ENCODE measurements around the gene C22orf42.

C22orf42 gene

GRCh38 chr22:32181043-32181442 lies 21.9 kb upstream of the C22orf42 start:
- Histone ChIP-seq H3K36me3 (ENCODE audit: control insufficient read depth, insufficient read depth, low read length) (no peaks in the 10 kb centered on the region), H2AFZ (no peak overlapping the region), H3K9ac (no peak overlapping the region), H3K27me3 (ENCODE audit: control insufficient read depth, insufficient read depth, low read length) (no peaks in the 10 kb centered on the region), H3K79me2 (no peaks in the 10 kb centered on the region), H3K9me3 (ENCODE audit: control insufficient read depth, low read length) (no peaks in the 10 kb centered on the region), H3K4me3 (ENCODE audit: low read depth, low read length) (no peak overlapping the region), H3K27ac (no peak overlapping the region), H3K4me1 (no peaks in the 10 kb centered on the region), H3K4me2 (ENCODE audit: low read length) (no peak overlapping the region)
- TF ChIP-seq, protein P1, sequence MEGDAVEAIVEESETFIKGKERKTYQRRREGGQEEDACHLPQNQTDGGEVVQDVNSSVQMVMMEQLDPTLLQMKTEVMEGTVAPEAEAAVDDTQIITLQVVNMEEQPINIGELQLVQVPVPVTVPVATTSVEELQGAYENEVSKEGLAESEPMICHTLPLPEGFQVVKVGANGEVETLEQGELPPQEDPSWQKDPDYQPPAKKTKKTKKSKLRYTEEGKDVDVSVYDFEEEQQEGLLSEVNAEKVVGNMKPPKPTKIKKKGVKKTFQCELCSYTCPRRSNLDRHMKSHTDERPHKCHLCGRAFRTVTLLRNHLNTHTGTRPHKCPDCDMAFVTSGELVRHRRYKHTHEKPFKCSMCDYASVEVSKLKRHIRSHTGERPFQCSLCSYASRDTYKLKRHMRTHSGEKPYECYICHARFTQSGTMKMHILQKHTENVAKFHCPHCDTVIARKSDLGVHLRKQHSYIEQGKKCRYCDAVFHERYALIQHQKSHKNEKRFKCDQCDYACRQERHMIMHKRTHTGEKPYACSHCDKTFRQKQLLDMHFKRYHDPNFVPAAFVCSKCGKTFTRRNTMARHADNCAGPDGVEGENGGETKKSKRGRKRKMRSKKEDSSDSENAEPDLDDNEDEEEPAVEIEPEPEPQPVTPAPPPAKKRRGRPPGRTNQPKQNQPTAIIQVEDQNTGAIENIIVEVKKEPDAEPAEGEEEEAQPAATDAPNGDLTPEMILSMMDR (IDR thresholded peaks at IDR 0.05) = no peak

- H3K27me3 ChIP-seq (ENCODE audit: control insufficient read depth, insufficient read depth, low read length) = no peaks in the 10 kb centered on the region
- no peak overlapping the region for H3K27ac ChIP-seq
- no peaks in the 10 kb centered on the region for H3K79me2 ChIP-seq
- H3K4me3 ChIP-seq (ENCODE audit: low read depth, low read length) = no peak overlapping the region
- H3K36me3 ChIP-seq (ENCODE audit: control insufficient read depth, insufficient read depth, low read length) = no peaks in the 10 kb centered on the region
- H2AFZ ChIP-seq = no peak overlapping the region
- no peak overlapping the region for H3K9ac ChIP-seq
- no peaks in the 10 kb centered on the region for H3K4me1 ChIP-seq
- TF ChIP-seq, protein P1 (IDR thresholded peaks at IDR 0.05) = no peak
- H3K4me2 ChIP-seq (ENCODE audit: low read length) = no peak overlapping the region
- H3K9me3 ChIP-seq (ENCODE audit: control insufficient read depth, low read length) = no peaks in the 10 kb centered on the region
These were observed 18.2 kb upstream of the C22orf42 start for GRCh38 chr22:32177221-32177765.

DNA sequence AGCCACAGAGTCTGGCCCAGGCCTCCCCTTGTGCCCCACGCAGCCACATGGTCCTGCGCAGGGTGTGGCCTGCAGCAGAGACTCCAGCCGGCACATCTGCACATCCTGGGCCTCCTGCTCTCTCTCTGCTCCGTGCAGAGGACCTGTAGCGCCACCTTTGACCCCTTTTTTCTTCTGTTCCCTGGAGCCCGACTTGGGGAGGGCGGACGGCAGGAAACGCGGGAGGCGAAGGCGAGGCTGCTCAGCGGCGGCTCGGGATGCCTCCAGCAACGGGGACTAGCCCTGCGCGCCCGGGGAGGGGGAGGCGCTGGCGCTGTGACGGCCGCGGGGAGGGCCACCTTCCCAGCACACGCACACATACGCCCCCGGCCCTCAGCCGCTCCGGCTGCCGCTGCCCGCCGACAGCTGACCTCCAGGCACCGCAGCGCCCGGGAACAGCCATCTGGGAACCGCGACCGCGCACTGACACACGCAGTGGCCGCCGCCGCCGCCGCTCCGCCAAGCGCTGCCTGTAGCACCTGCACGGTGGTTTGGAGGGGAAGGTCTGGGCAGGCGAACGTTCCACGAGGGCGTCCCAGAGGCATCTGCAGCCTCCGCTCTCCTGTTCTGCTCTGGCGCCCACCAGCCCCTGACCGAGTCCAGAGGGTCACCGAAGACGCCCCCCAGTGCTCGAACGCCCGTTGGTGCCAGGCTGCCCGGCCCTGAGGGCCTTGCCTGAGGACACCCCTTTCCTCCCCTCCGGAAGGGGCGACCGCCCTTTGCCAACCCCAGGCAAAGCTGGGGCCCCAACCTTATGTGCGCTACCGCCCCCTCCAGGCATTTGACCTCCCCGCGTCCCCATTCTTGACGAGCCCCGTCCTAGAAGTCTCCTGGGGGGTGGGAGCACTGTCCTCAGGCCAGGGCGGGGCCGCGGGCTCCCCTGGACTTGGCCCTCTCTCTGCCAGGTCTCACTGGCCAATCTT lies 16.9 kb upstream of the C22orf42 start:
- TF ChIP-seq, protein P1 (IDR thresholded peaks at IDR 0.05) = no peak
- no peaks in the 10 kb centered on the region for H3K27me3 ChIP-seq (ENCODE audit: control insufficient read depth, insufficient read depth, low read length)
- H3K27ac ChIP-seq = no peak overlapping the region
- H3K9me3 ChIP-seq (ENCODE audit: control insufficient read depth, low read length) = no peaks in the 10 kb centered on the region
- no peak overlapping the region for H3K4me2 ChIP-seq (ENCODE audit: low read length)
- H3K9ac ChIP-seq = no peak overlapping the region
- no peak overlapping the region for H2AFZ ChIP-seq
- no peaks in the 10 kb centered on the region for H3K36me3 ChIP-seq (ENCODE audit: control insufficient read depth, insufficient read depth, low read length)
- no peaks in the 10 kb centered on the region for H3K79me2 ChIP-seq
- no peaks in the 10 kb centered on the region for H3K4me1 ChIP-seq
- no peak overlapping the region for H3K4me3 ChIP-seq (ENCODE audit: low read depth, low read length)

DNA sequence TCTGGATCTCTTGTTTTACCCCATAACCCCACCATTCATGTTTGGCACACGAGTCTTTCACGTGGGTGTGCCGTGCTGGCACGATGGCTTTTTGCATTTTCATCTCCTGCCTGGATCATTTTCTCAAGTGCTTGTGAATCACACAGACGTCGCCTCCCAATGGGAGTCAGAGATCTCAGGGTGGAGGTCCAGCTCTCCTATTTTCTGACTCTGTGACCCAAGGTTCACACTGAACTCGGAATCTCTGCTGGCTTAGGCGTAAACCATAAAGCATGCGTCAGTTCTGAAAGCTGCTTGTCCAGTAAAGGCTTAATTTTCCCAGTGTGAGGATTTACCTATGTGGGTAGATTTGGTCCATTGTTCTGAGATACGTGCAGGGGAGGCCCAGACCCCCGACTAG lies 16.0 kb upstream of the C22orf42 start:
- Histone ChIP-seq H3K27me3 (ENCODE audit: control insufficient read depth, insufficient read depth, low read length) (no peaks in the 10 kb centered on the region), H2AFZ (no peak overlapping the region), H3K9me3 (ENCODE audit: control insufficient read depth, low read length) (no peaks in the 10 kb centered on the region), H3K27ac (no peak overlapping the region), H3K4me1 (no peaks in the 10 kb centered on the region), H3K79me2 (no peaks in the 10 kb centered on the region), H3K4me2 (ENCODE audit: low read length) (no peak overlapping the region), H3K36me3 (ENCODE audit: control insufficient read depth, insufficient read depth, low read length) (no peaks in the 10 kb centered on the region), H3K9ac (no peak overlapping the region), H3K4me3 (ENCODE audit: low read depth, low read length) (no peak overlapping the region)
- TF ChIP-seq, protein P1 (IDR thresholded peaks at IDR 0.05) = no peak

Data from parathyroid adenoma (tissue), 2 donors.